Measurements from ENCODE around the gene MORN1. TPM values are rescaled to one million over a fixed set of nuclear protein-coding genes. Genes with fewer than 3 reads are reported as not detected.

Gene MORN1
- total and polyA plus RNA-seq, 2 of the 8 experiments (the other 6 are each of a cell fraction or from before 2014, with no cell fraction given): 5.0 to 9.1 TPM

GRCh38 chr1:2277741-2278488, 113.4 kb downstream of the MORN1 start:
- Histone ChIP-seq H3K14ac (ENCODE audit: insufficient read length) (peak overlapping the region; percentile 96), H2BK5ac (ENCODE audit: low read depth, low read length) (peak overlapping the region; percentile 94), H3K79me2 (ENCODE audit: control insufficient read depth in 1 of 2, insufficient read depth in 2 of 2, low read length in 2 of 2) (peaks cover 8 to 68% of the 10 kb centered on the region in 2 experiments; a peak in 3 of 4 replicates), H4K20me1 (replicated peaks in 1 of 2; ENCODE audit: control insufficient read depth in 1 of 2, insufficient read depth in 2 of 2, low read length in 2 of 2) (peaks cover 8 to 37% of the 10 kb centered on the region in 2 experiments), H2AK5ac (ENCODE audit: low read depth, low read length) (peak overlapping the region; percentile 100), H4K91ac (replicated peaks; ENCODE audit: insufficient read length, low read length) (peak overlapping the region; percentile 100), H3K4ac (replicated peaks; ENCODE audit: insufficient read length, low read depth, low read length) (peak overlapping the region; percentile 87), H3K4me1 (replicated peaks in 1 of 4; ENCODE audit: control insufficient read depth in 3 of 4, insufficient read depth in 4 of 4, low read length in 3 of 4) (peaks cover 5 to 41% (median 30%) of the 10 kb centered on the region in 4 experiments), H3K23me2 (ENCODE audit: low read depth, low read length) (no peaks in the 10 kb centered on the region), H3K9me3 (ENCODE audit: insufficient read depth in 2 of 2, low read depth in 1 of 2, low read length in 1 of 2) (no peaks in the 10 kb centered on the region), H3K27me3 (replicated peaks in 1 of 4; ENCODE audit: control insufficient read depth in 3 of 4, extremely low read depth in 1 of 4, insufficient read depth in 3 of 4, low read length in 3 of 4) (no peaks in the 10 kb centered on the region), H3K56ac (replicated peaks; ENCODE audit: insufficient read length, low read depth, low read length) (peak overlapping the region; percentile 56), H2BK20ac (ENCODE audit: low read length) (peak overlapping the region; percentile 86; the same call in 1 of the 2 replicates), H3K4me2 (ENCODE audit: insufficient read depth in 1 of 2, low read depth in 2 of 2, low read length in 2 of 2) (peak overlapping the region; percentile 19 to 54; a peak in 3 of 4 replicates), H3K4me3 (ENCODE audit: extremely low read depth in 1 of 4, insufficient read depth in 2 of 4, low read depth in 3 of 4, low read length in 4 of 4) (no peak overlapping the region), H4K8ac (ENCODE audit: extremely low read depth, insufficient read depth, low read length) (peak overlapping the region; percentile 41; the same call in 1 of the 2 replicates), H3K79me1 (ENCODE audit: low read depth, low read length) (peaks cover 34% of the 10 kb centered on the region), H2BK120ac (replicated peaks; ENCODE audit: low read depth, low read length) (no peak overlapping the region), H3K9ac (replicated peaks in 1 of 4; ENCODE audit: extremely low read depth in 1 of 4, low read depth in 3 of 4, low read length in 3 of 4) (peak overlapping the region in 1 of 4 experiments; percentile 1; a peak in 2 of 7 replicates), H2BK12ac (ENCODE audit: low read depth, low read length) (peak overlapping the region; percentile 100), H2AFZ (ENCODE audit: low read length) (no peak overlapping the region), H3K23ac (ENCODE audit: insufficient read length) (peak overlapping the region; percentile 19), H3K27ac (ENCODE audit: low read depth, low read length) (peak overlapping the region; percentile 13), H3K36me3 (ENCODE audit: control insufficient read depth in 2 of 4, insufficient read depth in 4 of 4, low read length in 3 of 4) (peaks cover 0 to 3% (median 0%) of the 10 kb centered on the region in 4 experiments; a peak in 1 of 8 replicates), H2BK15ac (ENCODE audit: low read length) (peak overlapping the region; percentile 99), H3K18ac (ENCODE audit: extremely low read depth, low read length) (peak overlapping the region; percentile 88; the same call in 1 of the 2 replicates), H4K5ac (ENCODE audit: insufficient read length, low read depth, low read length) (peak overlapping the region; percentile 60)
- DNase-seq (ENCODE audit: low read depth in 1 of 2, low spot score in 2 of 2) (no peak), FAIRE-seq (no peak)
- ChIA-PET POLR2A (ENCODE audit: partially characterized antibody) (interaction anchor here (0.6 to 0.9 kb wide), 2 partner anchors 22 to 49 kb away, joined by 3 read pairs; no protein-coding TSS in a partner anchor), CTCF (ENCODE audit: partially characterized antibody) (interaction anchor here (1.0 kb wide), 1 partner anchor 12 kb away, joined by 3 read pairs; no protein-coding TSS in a partner anchor)
- 90% methylated on average over 25 of the region's 25 CpGs; no CpG with 5 or more reads in 1 of the 2 experiments for WGBS, 2 experiments (ENCODE audit: extremely low coverage in 1 of 2, insufficient coverage in 1 of 2, insufficient read length in 1 of 2, insufficient replicate concordance in 2 of 2, low coverage in 1 of 2, low lambda C conversion rate in 2 of 2, missing lambda C conversion rate in 1 of 2)
- TF ChIP-seq, protein P1, sequence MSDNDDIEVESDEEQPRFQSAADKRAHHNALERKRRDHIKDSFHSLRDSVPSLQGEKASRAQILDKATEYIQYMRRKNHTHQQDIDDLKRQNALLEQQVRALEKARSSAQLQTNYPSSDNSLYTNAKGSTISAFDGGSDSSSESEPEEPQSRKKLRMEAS (IDR thresholded peaks at IDR 0.05): no peak
- TF ChIP-seq HDAC2 (IDR thresholded peaks at IDR 0.05; ENCODE audit: borderline replicate concordance in 1 of 2, low read depth in 2 of 2, low read length in 2 of 2): no peak
- no peak for TF ChIP-seq RBBP5 (IDR thresholded peaks at IDR 0.05; ENCODE audit: borderline replicate concordance, low read depth, low read length)
- no peak for TF ChIP-seq GABPA (IDR thresholded peaks at IDR 0.05; ENCODE audit: borderline replicate concordance, insufficient read depth, low read length)
- no peak for TF ChIP-seq PHF8 (conservative IDR thresholded peaks at IDR 0.05; ENCODE audit: low read depth, low read length)
- TF ChIP-seq POLR2AphosphoS5 (IDR thresholded peaks at IDR 0.05; ENCODE audit: low read depth, low read length): no peak
- no peak for TF ChIP-seq ZNF274 (IDR thresholded peaks at IDR 0.05; ENCODE audit: borderline replicate concordance, extremely low read depth, low read length)
- no peak for TF ChIP-seq POLR2A (IDR thresholded peaks at IDR 0.05; ENCODE audit: control extremely low read depth in 1 of 2, low read depth in 2 of 2, low read length in 2 of 2)
- TF ChIP-seq CBX5 (IDR thresholded peaks at IDR 0.05; ENCODE audit: low read depth, low read length): no peak
- no peak for TF ChIP-seq SUZ12 (IDR thresholded peaks at IDR 0.05; ENCODE audit: low read length)
- no peak for TF ChIP-seq SAP30 (IDR thresholded peaks at IDR 0.05; ENCODE audit: insufficient read depth, insufficient replicate concordance, low read length)

Data from H1 (cell line).